ENCODE measurements around the gene CDT1. TPM values are rescaled to one million over a fixed set of nuclear protein-coding genes. Genes with fewer than 3 reads are reported as not detected.

The CDT1 gene
- total and polyA plus RNA-seq, 2 donors (not counting 1 experiment from before 2014, with no cell fraction given), result 1.3 to 3.6 TPM

GRCh38 chr16:88807142-88807625, 3.6 kb downstream of the CDT1 start:
- Histone ChIP-seq H3K4me3 (replicated peaks in 1 of 4; ENCODE audit: control extremely low read depth in 1 of 4, insufficient read depth in 1 of 4, low read depth in 3 of 4, low read length in 4 of 4) (no peak overlapping the region), H3K79me2 (ENCODE audit: control insufficient read depth, insufficient read depth, low read length) (peaks cover 36% of the 10 kb centered on the region), H3K4me1 (ENCODE audit: control insufficient read depth, extremely low read depth, insufficient read depth, low read length) (peaks cover 22% of the 10 kb centered on the region), H3K9ac (ENCODE audit: insufficient read depth, low read length) (no peak overlapping the region), H3K9me3 (ENCODE audit: control insufficient read depth, insufficient read depth, low read depth, low read length) (no peaks in the 10 kb centered on the region), H4K20me1 (ENCODE audit: control insufficient read depth, extremely low read depth, insufficient read depth, low read length) (no peaks in the 10 kb centered on the region), H3K27me3 (ENCODE audit: control insufficient read depth, insufficient read depth, low read length) (no peaks in the 10 kb centered on the region), H3K36me3 (ENCODE audit: control insufficient read depth, insufficient read depth, low read length) (peaks cover 25% of the 10 kb centered on the region), H2AFZ (ENCODE audit: low read length) (no peak overlapping the region), H3K4me2 (ENCODE audit: extremely low read depth, insufficient read depth, low read length) (no peak overlapping the region), H3K27ac (ENCODE audit: insufficient read depth, low read length) (no peak overlapping the region)
- TF ChIP-seq EZH2 (IDR thresholded peaks at IDR 0.05; ENCODE audit: low read length, missing control alignments), result no peak
- no peak for TF ChIP-seq CTCF (conservative IDR thresholded peaks at IDR 0.05 in 1 of 2, IDR thresholded peaks at IDR 0.05 in 1 of 2; ENCODE audit: low read depth in 1 of 2, low read length in 2 of 2)
- DNase-seq (ENCODE audit: low read depth in 2 of 2), result no peak

GRCh38 chr16:88807626-88808453, 4.3 kb downstream of the CDT1 start:
- Histone ChIP-seq H3K9me3 (ENCODE audit: control insufficient read depth, insufficient read depth, low read depth, low read length) (no peaks in the 10 kb centered on the region), H3K36me3 (ENCODE audit: control insufficient read depth, insufficient read depth, low read length) (peaks cover 25% of the 10 kb centered on the region), H3K4me2 (ENCODE audit: extremely low read depth, insufficient read depth, low read length) (no peak overlapping the region), H3K9ac (ENCODE audit: insufficient read depth, low read length) (no peak overlapping the region), H2AFZ (ENCODE audit: low read length) (no peak overlapping the region), H3K4me3 (replicated peaks in 1 of 4; ENCODE audit: control extremely low read depth in 1 of 4, insufficient read depth in 1 of 4, low read depth in 3 of 4, low read length in 4 of 4) (no peak overlapping the region), H3K79me2 (ENCODE audit: control insufficient read depth, insufficient read depth, low read length) (peaks cover 36% of the 10 kb centered on the region), H3K27me3 (ENCODE audit: control insufficient read depth, insufficient read depth, low read length) (no peaks in the 10 kb centered on the region), H4K20me1 (ENCODE audit: control insufficient read depth, extremely low read depth, insufficient read depth, low read length) (no peaks in the 10 kb centered on the region), H3K27ac (ENCODE audit: insufficient read depth, low read length) (no peak overlapping the region), H3K4me1 (ENCODE audit: control insufficient read depth, extremely low read depth, insufficient read depth, low read length) (peaks cover 22% of the 10 kb centered on the region)
- DNase-seq (ENCODE audit: low read depth in 2 of 2), result no peak
- TF ChIP-seq CTCF (conservative IDR thresholded peaks at IDR 0.05 in 1 of 2, IDR thresholded peaks at IDR 0.05 in 1 of 2; ENCODE audit: low read depth in 1 of 2, low read length in 2 of 2) (no peak), EZH2 (IDR thresholded peaks at IDR 0.05; ENCODE audit: low read length, missing control alignments) (no peak)

GRCh38 chr16:88809068-88809675, 5.6 kb downstream of the CDT1 start:
- Histone ChIP-seq H3K4me1 (ENCODE audit: control insufficient read depth, extremely low read depth, insufficient read depth, low read length) (peaks cover 21% of the 10 kb centered on the region), H3K9me3 (ENCODE audit: control insufficient read depth, insufficient read depth, low read depth, low read length) (no peaks in the 10 kb centered on the region), H3K27ac (ENCODE audit: insufficient read depth, low read length) (no peak overlapping the region), H3K36me3 (ENCODE audit: control insufficient read depth, insufficient read depth, low read length) (peaks cover 25% of the 10 kb centered on the region), H2AFZ (ENCODE audit: low read length) (no peak overlapping the region), H3K9ac (ENCODE audit: insufficient read depth, low read length) (no peak overlapping the region), H3K27me3 (ENCODE audit: control insufficient read depth, insufficient read depth, low read length) (no peaks in the 10 kb centered on the region), H3K4me3 (replicated peaks in 1 of 4; ENCODE audit: control extremely low read depth in 1 of 4, insufficient read depth in 1 of 4, low read depth in 3 of 4, low read length in 4 of 4) (no peak overlapping the region), H3K4me2 (ENCODE audit: extremely low read depth, insufficient read depth, low read length) (no peak overlapping the region), H3K79me2 (ENCODE audit: control insufficient read depth, insufficient read depth, low read length) (peaks cover 34% of the 10 kb centered on the region), H4K20me1 (ENCODE audit: control insufficient read depth, extremely low read depth, insufficient read depth, low read length) (no peaks in the 10 kb centered on the region)
- TF ChIP-seq EZH2 (IDR thresholded peaks at IDR 0.05; ENCODE audit: low read length, missing control alignments) (no peak), CTCF (conservative IDR thresholded peaks at IDR 0.05 in 1 of 2, IDR thresholded peaks at IDR 0.05 in 1 of 2; ENCODE audit: low read depth in 1 of 2, low read length in 2 of 2) (no peak)
- no peak for DNase-seq (ENCODE audit: low read depth in 2 of 2)
